ENCODE measurements around the gene PARP3. TPM values are rescaled to one million over a fixed set of nuclear protein-coding genes. Genes with fewer than 3 reads are reported as not detected.
A peak's percentile ranks its signal among the peaks of the same experiment; 100 is the strongest.
"Not testable (repeated sequence)": the region's sequence is repeated elsewhere in the genome, so short reads cannot be mapped to it uniquely, and the experiment has no call there.

The PARP3 gene
- total RNA-seq, 1 experiment from 2014 or later, result 6.0 TPM

DNA sequence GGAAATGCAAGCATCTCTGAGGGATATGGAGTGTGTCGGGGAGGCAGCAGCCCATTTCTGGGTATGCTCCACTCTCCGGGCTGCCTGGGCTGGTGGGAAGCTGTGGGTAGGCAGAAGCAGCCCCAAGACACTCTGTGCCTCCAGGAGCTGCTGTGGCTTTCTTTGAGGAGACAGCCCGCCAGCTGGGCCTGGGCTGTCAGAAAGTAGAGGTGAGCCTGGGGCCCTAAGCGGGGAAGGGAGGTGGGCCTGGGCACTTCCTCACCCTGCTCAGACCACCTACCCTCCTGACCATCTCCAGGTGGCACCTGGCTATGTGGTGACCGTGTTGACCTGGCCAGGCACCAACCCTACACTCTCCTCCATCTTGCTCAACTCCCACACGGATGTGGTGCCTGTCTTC is 42.9 kb downstream of the PARP3 start:
- DNase-seq (ENCODE audit: low spot score), result no peak

GRCh38 chr3:51986010-51986947 is 44.1 kb downstream of the PARP3 start:
- DNase-seq (ENCODE audit: low spot score), result no peak

GRCh38 chr3:51987568-51987967 is 45.4 kb downstream of the PARP3 start:
- DNase-seq (ENCODE audit: low spot score), result no peak

DNA sequence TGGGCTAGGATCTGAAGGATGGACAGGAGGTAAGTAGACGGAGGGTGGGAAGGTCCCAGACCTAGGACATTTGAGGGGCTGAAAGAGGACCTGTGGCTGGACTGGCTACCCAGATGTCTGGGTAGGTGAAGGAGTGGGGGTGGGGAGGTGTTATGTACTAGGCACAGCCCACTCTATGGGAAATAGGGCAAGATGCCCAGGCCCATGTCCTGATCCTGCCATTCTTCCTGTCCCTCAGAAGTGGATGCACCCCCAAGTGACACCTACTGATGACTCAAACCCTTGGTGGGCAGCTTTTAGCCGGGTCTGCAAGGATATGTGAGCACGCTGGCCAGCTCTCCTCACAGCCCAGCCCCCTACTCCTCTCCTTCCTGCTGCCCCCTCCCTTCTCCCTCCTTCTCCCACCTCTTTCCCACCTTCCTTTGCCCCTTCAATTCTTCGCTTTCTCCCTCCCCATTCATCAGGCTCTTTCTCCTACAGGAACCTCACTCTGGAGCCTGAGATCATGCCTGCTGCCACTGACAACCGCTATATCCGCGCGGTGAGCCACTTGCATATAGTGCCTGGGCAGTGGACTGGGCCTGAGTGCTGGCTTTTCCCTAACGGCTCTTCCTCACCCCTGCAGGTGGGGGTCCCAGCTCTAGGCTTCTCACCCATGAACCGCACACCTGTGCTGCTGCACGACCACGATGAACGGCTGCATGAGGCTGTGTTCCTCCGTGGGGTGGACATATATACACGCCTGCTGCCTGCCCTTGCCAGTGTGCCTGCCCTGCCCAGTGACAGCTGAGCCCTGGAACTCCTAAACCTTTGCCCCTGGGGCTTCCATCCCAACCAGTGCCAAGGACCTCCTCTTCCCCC is 46.4 kb downstream of the PARP3 start:
- no peak for DNase-seq (ENCODE audit: low spot score)

GRCh38 chr3:51990501-51990971 is 48.4 kb downstream of the PARP3 start:
- not testable (repeated sequence) for DNase-seq (ENCODE audit: low spot score)

DNA sequence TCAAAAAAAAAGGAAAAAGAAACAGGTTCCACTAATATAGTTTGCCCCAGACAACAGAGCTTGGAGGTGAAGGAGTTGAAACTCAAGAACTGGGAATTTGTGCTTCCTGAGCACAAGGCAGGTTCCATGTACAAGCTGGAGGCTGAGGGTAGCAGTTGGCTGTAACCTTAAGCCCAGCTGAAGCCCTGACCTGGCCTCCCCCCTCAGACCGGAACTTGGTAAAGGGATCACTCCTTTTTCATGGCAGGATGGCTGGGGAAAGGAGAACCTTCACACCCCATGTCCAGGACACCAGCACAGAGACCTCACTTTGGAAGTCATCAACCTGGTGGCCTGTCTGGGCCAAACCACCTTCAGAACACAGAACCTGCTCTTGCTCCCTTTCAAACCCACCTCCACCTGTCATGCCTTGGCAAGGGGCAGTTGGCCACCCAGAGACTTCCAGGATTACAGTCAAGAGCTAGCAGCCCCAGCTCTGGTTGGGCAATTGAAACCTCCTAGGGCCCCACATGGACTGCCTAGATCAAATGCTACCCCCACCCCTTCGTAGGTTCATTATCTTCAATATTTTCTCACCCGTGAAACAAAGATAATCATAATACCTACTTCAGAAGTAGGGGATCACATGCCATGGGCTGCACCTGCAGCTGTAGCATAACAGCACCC is 50.0 kb downstream of the PARP3 start:
- DNase-seq (ENCODE audit: low spot score), result no peak

DNA sequence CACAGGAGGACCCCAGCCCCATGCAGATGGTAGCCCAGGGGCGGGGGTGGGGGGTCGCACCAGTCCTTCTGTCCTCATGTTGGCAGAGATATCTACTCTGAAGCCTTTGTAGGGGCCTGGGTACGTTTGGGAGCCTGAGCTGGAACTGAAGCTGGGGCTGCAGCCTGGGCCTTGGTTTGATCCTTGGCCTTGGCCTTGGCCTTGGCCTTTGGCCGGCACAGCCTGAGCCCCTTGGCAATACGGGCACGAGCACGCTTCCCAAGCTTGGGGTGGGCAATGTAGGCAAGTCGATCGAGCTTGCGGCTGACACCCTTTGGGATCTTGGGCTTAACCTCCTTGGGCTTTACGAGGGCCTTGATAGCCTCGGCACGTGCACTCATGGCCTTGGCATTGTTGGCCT is 51.5 kb downstream of the PARP3 start:
- not testable (repeated sequence) for DNase-seq (ENCODE audit: low spot score)

DNA sequence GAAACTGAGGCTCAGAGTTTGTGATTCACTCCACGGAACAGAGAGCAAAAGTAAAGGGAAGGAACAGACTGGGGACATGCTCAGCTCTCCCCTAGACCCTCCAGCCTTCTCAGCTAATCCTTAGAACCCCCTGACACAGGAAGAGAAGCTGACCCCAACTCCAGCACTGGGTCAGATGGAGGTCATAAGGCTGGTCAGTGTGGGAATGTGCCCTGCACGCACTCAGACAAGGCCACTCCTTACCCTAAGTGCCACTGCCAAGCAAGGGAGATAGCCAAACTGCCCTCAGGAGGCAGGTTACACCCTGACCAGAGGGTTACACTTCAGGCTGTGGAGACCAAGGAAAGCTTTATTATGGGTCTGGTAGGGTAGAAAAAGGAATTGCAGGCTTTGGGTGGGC is 52.4 kb downstream of the PARP3 start:
- DNase-seq (ENCODE audit: low spot score), result no peak

GRCh38 chr3:51995346-51996163 is 53.4 kb downstream of the PARP3 start, which contains the start of gene RPL29:
RPL29 (minus strand) TSS chr3:51995895; CDS start chr3:51995461, 434 bp downstream.
- DNase-seq (ENCODE audit: low spot score), result peak; percentile 89

DNA sequence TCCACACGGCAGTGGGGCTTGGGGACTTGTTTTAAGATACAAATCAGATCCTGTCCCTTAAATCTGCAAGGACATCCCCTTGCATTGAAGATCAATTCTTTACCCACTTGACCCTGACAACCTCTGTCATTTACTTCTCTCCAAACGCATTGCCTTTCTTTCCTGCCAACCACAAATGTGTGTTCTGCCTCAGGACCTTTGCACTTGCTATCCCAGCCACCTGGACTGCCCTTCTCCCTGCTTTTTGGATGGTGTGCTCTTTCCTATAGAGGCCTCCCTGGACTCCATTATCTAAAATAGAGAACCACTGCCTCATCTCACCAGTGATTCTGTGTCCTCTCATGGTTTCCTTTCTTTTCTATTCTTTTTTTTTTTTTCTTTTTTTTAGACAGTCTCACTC is 55.0 kb downstream of the PARP3 start:
- DNase-seq (ENCODE audit: low spot score), result no peak

DNA sequence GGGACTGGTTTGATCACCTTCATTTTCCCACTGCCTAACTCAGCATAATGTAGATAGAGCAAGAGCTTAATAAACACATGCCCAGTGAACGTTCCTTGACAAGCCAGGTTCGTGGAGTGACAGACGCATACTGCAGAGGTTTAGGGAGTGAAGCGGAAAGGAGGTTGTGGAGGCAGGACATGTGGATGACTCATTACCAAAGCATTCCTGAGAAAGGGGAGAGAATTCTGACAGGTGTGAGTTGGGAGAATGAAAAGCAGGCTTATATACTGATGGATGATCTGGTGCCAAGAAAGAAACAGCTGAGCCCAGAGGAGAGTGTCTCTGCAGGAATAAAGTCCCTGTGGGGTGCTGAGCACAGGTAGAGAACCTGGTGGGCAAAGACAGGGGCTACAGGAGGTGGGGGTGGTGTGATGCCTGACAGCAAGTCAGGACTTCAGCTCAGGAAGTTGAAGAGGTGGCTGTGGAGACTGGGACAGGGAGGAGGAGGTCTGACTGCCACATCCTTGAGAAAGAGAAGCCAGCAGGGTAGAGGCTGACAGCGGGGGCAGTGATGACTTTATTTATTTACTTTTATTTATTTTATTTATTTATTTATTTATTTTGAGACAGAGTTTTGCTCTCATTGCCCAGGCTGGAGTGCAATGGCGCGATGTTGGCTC is 55.9 kb downstream of the PARP3 start:
- DNase-seq (ENCODE audit: low spot score), result peak; percentile 50

Small RNA genes lying within 50 kb of the gene (small RNA-seq; reads per million reads assigned to genes)
- gene AC115284.1, result not detected

Other genes with a start within 250 kb of the PARP3 start
- gene GRM2, start 235.3 kb upstream of the PARP3 start, total RNA-seq (2014; rRNA removed; shearing (Covaris generic)), result 0.21 TPM in 1 of 2 replicates, not detected in the other
- not detected in 2 replicates for gene IQCF6, start 163.1 kb upstream of the PARP3 start, total RNA-seq (2014; rRNA removed; shearing (Covaris generic))
- not detected in 2 replicates for gene IQCF2, start 80.7 kb upstream of the PARP3 start, total RNA-seq (2014; rRNA removed; shearing (Covaris generic))
- not detected in 2 replicates for gene IQCF5, start 66.8 kb upstream of the PARP3 start, total RNA-seq (2014; rRNA removed; shearing (Covaris generic))
- gene IQCF1, start 39.0 kb upstream of the PARP3 start, total RNA-seq (2014; rRNA removed; shearing (Covaris generic)), result 1.5 TPM in 1 of 2 replicates, not detected in the other
- 84.5 and 91.7 TPM in 2 replicates for gene RRP9, start 459 bp upstream of the PARP3 start, total RNA-seq (2014; rRNA removed; shearing (Covaris generic))
- gene GPR62, start 13.0 kb downstream of the PARP3 start, total RNA-seq (2014; rRNA removed; shearing (Covaris generic)), result not detected in 2 replicates
- 17.8 and 19.3 TPM in 2 replicates for gene PCBP4, start 25.1 kb downstream of the PARP3 start, total RNA-seq (2014; rRNA removed; shearing (Covaris generic))
- gene ABHD14B, start 31.7 kb downstream of the PARP3 start, total RNA-seq (2014; rRNA removed; shearing (Covaris generic)), result 33.5 and 41.3 TPM in 2 replicates
- gene ABHD14A, start 32.7 kb downstream of the PARP3 start, total RNA-seq (2014; rRNA removed; shearing (Covaris generic)), result 11.7 and 16.0 TPM in 2 replicates
- 143 and 164 TPM in 2 replicates for gene ACY1, start 41.2 kb downstream of the PARP3 start, total RNA-seq (2014; rRNA removed; shearing (Covaris generic))
- 609 and 691 TPM in 2 replicates for gene RPL29, start 53.5 kb downstream of the PARP3 start, total RNA-seq (2014; rRNA removed; shearing (Covaris generic))
- 15.7 and 18.5 TPM in 2 replicates for gene DUSP7, start 114.2 kb downstream of the PARP3 start, total RNA-seq (2014; rRNA removed; shearing (Covaris generic))
- 25.2 and 27.4 TPM in 2 replicates for gene POC1A, start 212.1 kb downstream of the PARP3 start, total RNA-seq (2014; rRNA removed; shearing (Covaris generic))

Data from HT-29 (cell line).